HG02642 (cell line): ENCODE results near the gene TFG.
"Not testable (repeated sequence)": the region's sequence is repeated elsewhere in the genome, so short reads cannot be mapped to it uniquely, and the experiment has no call there.

Experiments
- ATAC-seq: cut with Tn5 transposase; IDR thresholded peaks from one replicate; pipeline ENCODE4 v1.9.1; 2021; ENCODE audit warnings: mild to moderate bottlenecking; ENCODE audit not compliant: unreplicated experiment, poor library complexity

TFG gene

GRCh38 chr3:100708989-100709841 is at the start of gene TFG:
Gene TFG (plus strand): TSS chr3:100709494. CDS start chr3:100713686, 4,192 bp downstream.
- ATAC-seq, result peak; percentile 96

GRCh38 chr3:100661294-100661693 is 48.0 kb upstream of the TFG start:
- not testable (repeated sequence) for ATAC-seq

GRCh38 chr3:100662113-100662823 is 47.0 kb upstream of the TFG start:
- ATAC-seq, result no peak

- ATAC-seq, result no peak
Observed at GRCh38 chr3:100665230-100665629, 44.1 kb upstream of the TFG start.

- ATAC-seq, result not testable (repeated sequence)
Observed at GRCh38 chr3:100666699-100667098, 42.6 kb upstream of the TFG start.

- ATAC-seq, result not testable (repeated sequence)
Observed at GRCh38 chr3:100667316-100667715, 42.0 kb upstream of the TFG start.

GRCh38 chr3:100670995-100671394 is 38.3 kb upstream of the TFG start:
- not testable (repeated sequence) for ATAC-seq

GRCh38 chr3:100681496-100681895 is 27.8 kb upstream of the TFG start:
- ATAC-seq, result no peak

GRCh38 chr3:100682056-100682853 is 27.0 kb upstream of the TFG start:
- no peak for ATAC-seq

GRCh38 chr3:100682854-100683760 is 26.2 kb upstream of the TFG start:
- no peak for ATAC-seq

GRCh38 chr3:100693225-100693624 is 16.1 kb upstream of the TFG start:
- no peak for ATAC-seq

GRCh38 chr3:100695696-100696095 is 13.6 kb upstream of the TFG start:
- ATAC-seq, result no peak

GRCh38 chr3:100696161-100696560 is 13.1 kb upstream of the TFG start:
- no peak for ATAC-seq

GRCh38 chr3:100697172-100697571 is 12.1 kb upstream of the TFG start:
- no peak for ATAC-seq

GRCh38 chr3:100697723-100698285 is 11.5 kb upstream of the TFG start:
- ATAC-seq, result no peak

- ATAC-seq, result no peak
Observed at GRCh38 chr3:100698736-100699135, 10.6 kb upstream of the TFG start.

GRCh38 chr3:100700708-100701107 is 8.6 kb upstream of the TFG start:
- no peak for ATAC-seq

- no peak for ATAC-seq
Observed at GRCh38 chr3:100702082-100702979, 7.0 kb upstream of the TFG start.
